C4-2B (cell line): ENCODE data around the gene FAM181A.

Source experiments
- H3K27ac ChIP-seq: fragments of 450-650 bp; 2 replicates; pipeline ENCODE4 v1.5.1; 2017
- CTCF ChIP-seq: fragments of 450-650 bp; conservative IDR thresholded peaks from 2 replicates; pipeline ENCODE4 v1.5.1; 2017; ENCODE audit warnings: mild to moderate bottlenecking
- ZFX ChIP-seq: fragments of 450-650 bp; IDR thresholded peaks from 2 replicates; pipeline ENCODE4 v1.6.1; 2017

The FAM181A gene

GRCh38 chr14:93916498-93916897 is 10.6 kb upstream of the FAM181A start:
- TF ChIP-seq ZFX (no peak), CTCF (no peak)
- H3K27ac ChIP-seq: no peak overlapping the region

GRCh38 chr14:93917141-93917540 is 10.0 kb upstream of the FAM181A start:
- no peak overlapping the region for H3K27ac ChIP-seq
- TF ChIP-seq CTCF (no peak), ZFX (no peak)

- TF ChIP-seq CTCF: no peak
- no peak for TF ChIP-seq ZFX
- no peak overlapping the region for H3K27ac ChIP-seq
These were observed 5.9 kb upstream of the FAM181A start for GRCh38 chr14:93921001-93921806.

GRCh38 chr14:93923626-93924025 is 3.5 kb upstream of the FAM181A start:
- H3K27ac ChIP-seq: no peak overlapping the region
- TF ChIP-seq ZFX (no peak), CTCF (no peak)

GRCh38 chr14:93924592-93925355 is 2.4 kb upstream of the FAM181A start:
- TF ChIP-seq CTCF: no peak
- no peak for TF ChIP-seq ZFX

GRCh38 chr14:93925374-93925895 is 1.7 kb upstream of the FAM181A start:
- TF ChIP-seq CTCF (no peak), ZFX (no peak)
- no peak overlapping the region for H3K27ac ChIP-seq

More at GRCh38 chr14:93924592-93925355, 2.4 kb upstream of the FAM181A start:
- no peak overlapping the region for H3K27ac ChIP-seq
